A549 treated with dexamethasone at 1 μM for 4 hours (cell line): Measurements from ENCODE around the gene GPR179. TPM values are rescaled to one million over a fixed set of nuclear protein-coding genes. Genes with fewer than 3 reads are reported as not detected.

ENCODE experiments used
- total RNA-seq: library from RNA; stranded (reverse); fragments of 200-300 nt; extraction: Qiagen RNA extraction; gene quantifications from 5 replicates; pipeline ENCODE4 v1.2.3, GENCODE V29; 2022

The GPR179 gene
- 0.02 to 0.05 TPM (median 0.03 TPM) in 4 of 5 replicates, not detected in the other for total RNA-seq

GRCh38 chr17:38343608-38344419 lies at the start of gene GPR179:
GPR179 (minus strand) TSS chr17:38343956; CDS start chr17:38343789, 167 bp downstream.

GRCh38 chr17:38351412-38352222 lies 7.9 kb upstream of the GPR179 start, which contains the start of gene SOCS7:
SOCS7 (plus strand) TSS chr17:38351844; CDS start chr17:38352053, 209 bp downstream.

DNA sequence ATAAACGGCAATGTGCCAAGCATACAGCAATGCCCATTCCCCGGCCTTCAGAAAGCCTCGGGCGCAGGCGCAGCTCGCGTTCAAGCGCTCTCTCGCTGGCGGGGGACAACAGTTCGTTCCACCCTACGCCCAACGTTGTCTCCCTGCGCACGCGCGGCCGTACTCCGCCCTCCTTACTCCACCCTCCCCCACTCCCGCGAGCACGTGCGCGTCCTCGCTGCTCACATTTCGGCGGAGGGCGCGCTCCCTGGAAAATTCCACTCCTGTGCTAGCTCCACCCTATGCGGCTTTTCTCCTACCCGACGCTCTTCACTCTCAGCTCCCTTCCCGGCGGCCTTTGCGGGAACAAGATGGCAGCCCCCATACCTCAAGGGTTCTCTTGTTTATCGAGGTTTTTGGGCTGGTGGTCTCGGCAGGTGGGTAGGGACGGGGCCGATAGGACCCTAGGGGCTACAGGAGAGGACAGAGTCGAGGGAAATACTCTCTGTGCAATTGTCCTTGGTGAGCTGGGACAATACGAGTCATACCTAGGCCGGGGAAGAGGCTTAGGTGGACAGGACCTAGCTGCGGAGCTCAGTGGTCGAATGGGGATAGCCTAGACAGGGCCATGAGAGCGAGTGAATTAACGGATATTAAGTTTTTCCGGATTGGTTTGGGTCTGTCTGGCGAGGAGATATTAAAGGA lies 46.8 kb downstream of the GPR179 start, which contains the start of gene MRPL45:
TSS of gene MRPL45 (plus strand) at position 335 of the 684 bp plus-strand sequence. CDS start at position 351, 16 bp downstream.

Other genes starting within 250 kb of the GPR179 start
- gene TBC1D3E, start 216.0 kb downstream of the GPR179 start, total RNA-seq, result not detected in 5 replicates
- gene TBC1D3, start 151.4 kb downstream of the GPR179 start, total RNA-seq, result not detected in 5 replicates
- gene MRPL45, start 46.8 kb downstream of the GPR179 start, total RNA-seq, result 61.5 to 66.3 TPM (median 65.2 TPM) in 5 replicates
- gene SOCS7, start 7.9 kb upstream of the GPR179 start, total RNA-seq, result 9.9 to 18.2 TPM (median 16.1 TPM) in 5 replicates
- gene ARHGAP23, start 84.5 kb upstream of the GPR179 start, total RNA-seq, result 54.9 to 79.5 TPM (median 68.3 TPM) in 5 replicates